ENCODE results near the gene STAT4.

STAT4 gene, protein sequence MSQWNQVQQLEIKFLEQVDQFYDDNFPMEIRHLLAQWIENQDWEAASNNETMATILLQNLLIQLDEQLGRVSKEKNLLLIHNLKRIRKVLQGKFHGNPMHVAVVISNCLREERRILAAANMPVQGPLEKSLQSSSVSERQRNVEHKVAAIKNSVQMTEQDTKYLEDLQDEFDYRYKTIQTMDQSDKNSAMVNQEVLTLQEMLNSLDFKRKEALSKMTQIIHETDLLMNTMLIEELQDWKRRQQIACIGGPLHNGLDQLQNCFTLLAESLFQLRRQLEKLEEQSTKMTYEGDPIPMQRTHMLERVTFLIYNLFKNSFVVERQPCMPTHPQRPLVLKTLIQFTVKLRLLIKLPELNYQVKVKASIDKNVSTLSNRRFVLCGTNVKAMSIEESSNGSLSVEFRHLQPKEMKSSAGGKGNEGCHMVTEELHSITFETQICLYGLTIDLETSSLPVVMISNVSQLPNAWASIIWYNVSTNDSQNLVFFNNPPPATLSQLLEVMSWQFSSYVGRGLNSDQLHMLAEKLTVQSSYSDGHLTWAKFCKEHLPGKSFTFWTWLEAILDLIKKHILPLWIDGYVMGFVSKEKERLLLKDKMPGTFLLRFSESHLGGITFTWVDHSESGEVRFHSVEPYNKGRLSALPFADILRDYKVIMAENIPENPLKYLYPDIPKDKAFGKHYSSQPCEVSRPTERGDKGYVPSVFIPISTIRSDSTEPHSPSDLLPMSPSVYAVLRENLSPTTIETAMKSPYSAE
- 3.0 to 361 (median 18.4) reads per million in 17 experiments for total RNA-seq

DNA sequence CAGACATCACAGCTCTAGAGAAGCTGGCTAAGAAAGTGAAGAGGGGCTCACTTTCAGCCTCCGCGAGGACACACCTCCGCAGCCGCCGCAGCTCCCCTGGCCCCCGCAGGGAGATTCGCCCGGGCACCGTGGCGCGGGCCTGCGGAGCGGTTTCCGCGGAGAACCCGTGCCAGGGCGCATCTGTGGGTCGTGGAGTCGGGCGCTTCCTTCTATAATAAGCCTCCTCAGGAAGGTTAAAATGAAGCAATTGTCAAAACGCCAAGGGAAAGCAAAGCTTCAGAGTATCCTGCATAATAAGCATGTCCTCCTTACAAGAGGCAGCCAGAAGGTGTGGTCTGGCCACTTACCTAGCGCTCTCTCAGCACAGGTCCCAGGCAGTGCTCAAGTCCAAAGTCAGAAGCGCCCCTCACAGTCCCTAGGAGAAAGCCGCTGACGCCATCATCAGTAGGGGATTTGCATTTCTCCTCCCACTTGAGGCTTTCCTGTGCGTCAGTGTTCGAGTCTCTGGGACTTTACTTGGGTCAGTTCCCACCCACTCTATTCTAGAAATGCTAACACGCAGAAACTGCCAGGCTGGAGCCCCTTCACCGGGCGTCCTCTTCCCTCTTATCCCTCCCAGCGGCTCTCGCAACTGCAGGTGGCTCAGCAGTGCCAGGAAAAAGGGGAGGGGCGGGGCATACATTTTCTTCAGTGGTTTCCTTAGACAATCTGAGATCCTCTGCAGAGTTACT, at the start of gene STAT4:
Gene STAT4 (minus strand): TSS at position 395 of the 731 bp plus-strand sequence. CDS start 2,791 bp downstream, outside the sequence.
- DNase-seq = peak; percentile 84 to 95 (median 86)

DNA sequence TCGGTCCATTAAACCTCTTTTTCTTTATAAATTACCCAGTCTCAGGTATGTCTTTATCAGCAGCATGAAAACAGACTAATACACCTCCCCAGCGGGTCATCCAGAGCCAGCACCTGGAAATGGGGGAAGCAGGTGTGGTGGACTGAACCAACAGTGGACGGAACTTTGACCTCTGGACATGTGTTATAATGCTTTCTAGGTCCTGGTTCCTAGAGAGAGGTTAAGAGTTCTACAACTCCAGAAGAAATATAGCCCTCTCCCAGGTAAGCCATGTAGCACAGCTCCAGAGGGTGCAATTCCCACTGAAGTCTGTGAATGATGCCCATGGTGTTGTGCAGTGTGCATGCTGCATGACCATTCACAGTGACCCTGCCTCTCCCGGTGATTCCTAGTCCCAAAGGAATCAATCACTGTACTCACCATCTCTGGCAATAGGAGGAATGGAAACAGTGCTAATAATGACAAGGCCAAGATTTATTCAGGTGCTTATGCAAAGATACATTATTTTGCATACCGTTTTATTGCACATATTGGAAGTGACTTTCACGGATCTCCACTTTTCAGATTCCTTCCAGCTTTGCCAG, 49.2 kb upstream of the STAT4 start:
- DNase-seq = no peak

DNA sequence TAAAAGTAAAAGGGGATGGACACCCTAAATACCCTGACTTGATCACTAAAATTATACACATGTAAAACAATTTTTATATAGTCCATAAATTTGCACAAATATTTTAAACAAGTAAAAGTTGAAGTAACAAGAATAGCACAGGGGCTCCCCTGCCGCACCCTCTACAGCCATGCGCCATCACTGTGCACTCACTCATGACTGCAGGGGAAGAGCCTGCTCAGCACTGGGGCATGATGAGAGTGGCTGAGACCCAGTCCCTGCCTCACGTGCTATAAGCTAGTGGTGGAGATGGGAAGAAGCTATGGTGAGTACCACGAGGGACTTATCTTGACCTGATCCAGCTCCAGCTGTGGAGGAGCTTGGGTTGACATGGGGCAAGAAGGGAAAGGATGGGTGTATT, 47.5 kb upstream of the STAT4 start:
- no peak for DNase-seq

DNA sequence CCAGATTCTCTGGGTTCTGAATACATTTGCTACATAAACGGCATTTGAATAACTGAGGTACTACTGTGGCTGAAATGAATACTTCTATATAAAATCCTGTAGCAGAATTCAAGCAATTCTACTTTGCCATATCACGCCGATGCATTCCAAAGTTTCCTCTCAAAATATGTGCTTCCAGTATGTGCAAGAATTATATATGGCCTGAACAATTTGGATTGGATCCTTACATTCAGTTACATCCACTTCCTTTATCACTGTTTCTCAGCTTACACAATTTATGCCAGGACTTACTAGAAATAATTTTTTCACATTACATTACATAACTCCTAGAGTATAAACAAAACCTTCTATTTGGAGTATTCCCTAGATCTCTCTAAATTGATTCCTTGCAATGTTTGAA, 46.3 kb upstream of the STAT4 start:
- DNase-seq = no peak

DNA sequence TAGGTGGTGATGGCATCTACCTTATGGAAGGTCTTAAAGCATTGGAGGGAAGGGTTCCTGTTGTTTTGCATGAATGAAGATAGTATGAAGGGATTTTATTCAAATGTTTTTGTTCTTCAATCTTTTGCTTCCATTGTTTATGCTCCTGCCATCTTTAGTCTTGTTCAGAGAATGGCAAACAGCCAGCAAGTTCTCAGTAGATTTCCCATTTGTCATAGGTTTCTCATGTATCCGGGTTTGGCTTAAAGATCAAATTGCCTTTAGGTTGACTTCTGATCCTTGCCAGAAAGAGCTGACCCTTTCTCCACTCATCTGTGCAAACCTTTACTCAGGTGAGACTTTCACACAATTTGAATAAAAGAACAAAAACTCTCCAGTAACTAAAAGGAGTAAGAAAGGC, 44.2 kb upstream of the STAT4 start:
- DNase-seq = no peak

DNA sequence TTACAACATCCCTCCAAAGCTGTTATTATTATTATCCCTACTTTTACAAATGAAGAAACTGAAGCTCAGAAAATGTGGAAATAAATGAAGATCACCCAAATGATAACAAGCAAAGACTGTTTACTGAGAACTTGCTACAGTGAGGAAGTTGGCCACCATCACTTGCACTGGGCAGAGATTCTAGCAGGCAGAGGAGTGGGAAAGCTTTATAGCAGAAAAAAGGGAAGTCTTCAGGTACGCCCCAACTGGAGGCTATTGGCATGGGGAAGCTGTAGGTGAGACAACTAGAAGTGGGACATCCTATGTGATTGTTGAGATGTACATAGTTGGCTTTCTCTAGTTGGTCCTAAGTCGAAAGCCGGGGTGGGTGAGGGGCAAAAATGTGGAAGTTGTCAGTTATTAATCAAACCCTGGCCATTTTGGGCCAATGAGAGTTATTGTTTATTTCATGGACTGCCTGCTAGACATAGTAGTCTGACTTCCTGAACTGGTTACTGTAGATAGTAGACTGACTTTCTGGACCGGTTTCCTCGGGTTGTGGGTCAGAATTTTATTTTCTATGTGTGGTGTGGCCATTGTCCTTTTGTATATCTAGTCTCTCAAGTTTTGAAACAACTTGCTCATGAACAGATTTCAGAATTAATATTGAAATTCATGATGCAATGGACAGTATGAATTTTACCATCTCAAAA, 40.2 kb upstream of the STAT4 start:
- peak in 3 of 4 experiments; percentile 10 to 28 (median 20) for DNase-seq

DNA sequence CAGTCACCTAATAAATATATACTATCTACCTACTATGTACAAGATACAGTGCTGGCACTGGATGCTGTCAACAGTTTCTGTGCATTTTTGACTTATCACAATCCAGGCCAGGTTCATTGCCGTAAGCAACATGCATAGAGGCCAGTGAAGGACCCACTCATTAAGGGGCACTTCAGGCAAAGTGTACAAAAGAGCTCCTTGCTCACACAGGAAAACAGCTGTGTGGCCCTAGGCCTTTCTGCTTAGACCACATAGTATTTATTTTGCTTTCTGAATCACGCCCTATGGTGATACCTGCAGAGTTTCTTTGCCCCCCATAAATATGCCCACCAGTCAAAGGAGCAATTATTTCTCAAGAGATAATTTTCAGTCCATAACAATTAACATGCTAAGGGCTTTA, 39.6 kb upstream of the STAT4 start:
- no peak for DNase-seq

DNA sequence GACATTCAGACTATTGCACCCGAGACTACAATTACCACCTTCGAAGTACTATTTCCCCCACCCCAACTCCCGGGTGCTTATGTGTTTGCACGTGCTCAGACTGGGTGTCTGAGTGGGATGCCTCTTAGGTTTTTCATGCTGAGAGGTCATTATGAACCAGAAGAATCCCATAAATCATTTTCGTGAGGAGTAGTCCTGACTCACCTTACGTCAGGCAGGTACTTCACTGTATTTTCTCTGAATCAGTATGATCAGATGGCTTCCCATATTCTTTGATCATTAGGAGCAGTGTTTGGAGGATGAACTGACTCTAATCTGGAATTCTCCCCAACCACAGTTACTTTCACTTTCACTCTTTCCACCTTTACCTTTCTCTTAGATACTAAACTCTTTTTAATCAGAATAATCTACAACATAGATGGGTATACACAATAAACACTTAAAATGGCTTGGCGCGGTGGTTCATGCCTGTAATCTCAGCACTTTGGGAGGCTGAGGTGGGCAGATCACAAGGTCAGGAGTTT, 38.4 kb upstream of the STAT4 start:
- no peak for DNase-seq

DNA sequence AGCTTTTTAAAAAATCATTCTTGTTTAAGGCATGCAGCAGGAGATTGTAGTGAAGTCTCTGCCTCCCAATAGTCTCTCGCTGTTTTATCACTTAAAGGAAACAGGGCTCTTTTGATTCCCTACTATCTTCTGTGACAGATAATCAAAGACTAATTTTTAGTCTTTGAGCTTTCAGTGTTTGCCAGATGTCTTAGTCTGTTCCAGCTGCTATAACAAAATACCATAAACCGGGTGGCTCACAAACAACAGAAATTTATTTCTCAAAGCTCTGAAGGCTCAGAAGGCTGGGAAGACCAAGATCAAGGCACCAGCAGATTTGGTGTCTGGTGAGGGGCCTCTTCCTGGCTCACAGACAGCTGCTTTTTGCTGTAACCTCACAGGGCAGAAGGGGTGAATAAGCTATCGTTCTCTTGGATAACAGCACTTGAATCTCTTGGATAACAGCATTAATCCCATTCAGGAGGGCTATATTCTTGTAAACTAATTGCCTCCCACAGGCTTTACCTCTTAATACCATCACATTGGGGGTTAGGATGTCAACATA, 37.8 kb upstream of the STAT4 start:
- DNase-seq = no peak

DNA sequence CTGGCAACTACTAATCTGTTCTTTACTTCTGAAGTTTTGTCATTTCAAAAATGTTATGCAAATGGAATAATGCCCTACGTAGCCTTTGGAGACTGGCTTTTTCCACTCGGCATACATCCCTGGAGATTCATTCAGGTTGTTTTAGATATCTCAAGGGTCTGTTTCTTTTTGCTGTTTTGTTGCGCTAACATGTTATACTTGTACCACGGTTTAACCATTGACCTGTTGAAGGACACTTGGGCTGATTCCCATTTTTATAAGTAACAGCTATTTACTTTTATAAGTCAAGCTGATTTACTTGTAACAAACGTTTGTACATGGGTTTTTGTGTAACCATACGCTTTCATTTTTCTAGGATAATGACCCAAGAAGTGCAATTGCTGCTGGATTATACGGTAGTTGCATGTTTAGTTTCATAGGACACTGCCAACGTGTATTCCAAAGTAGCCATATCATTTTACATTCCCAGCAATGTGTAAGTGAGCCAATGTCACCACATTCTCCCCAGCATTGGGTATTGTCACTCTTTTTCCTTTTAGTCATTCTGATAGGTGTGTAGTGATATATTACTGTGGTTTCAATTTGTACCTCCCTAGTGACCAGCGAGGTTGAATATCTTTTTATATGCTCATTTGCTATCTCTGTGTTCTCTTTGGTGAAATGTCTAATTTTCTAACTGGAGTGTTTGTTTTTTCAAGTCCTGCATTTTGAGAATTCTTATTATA, 36.5 kb upstream of the STAT4 start:
- DNase-seq = no peak

DNA sequence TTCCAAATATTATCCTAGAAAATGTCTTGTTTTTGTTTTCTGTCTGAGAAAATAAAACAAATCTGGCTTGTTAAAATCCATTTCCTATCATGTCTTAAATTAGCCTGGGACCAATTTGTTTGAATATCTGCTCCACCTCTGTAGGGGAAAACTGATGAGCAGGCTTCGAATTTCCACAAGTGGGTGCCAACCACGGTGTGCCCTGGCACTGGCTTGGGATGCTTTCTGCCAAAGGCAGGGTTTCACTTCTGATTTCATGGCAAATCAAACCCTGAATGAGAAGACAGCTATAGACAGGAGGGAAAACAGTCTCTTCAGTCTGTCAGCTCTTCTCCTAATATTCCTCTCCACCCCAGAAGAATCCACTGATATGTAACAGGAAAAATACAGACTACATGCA, 33.7 kb upstream of the STAT4 start:
- no peak for DNase-seq

DNA sequence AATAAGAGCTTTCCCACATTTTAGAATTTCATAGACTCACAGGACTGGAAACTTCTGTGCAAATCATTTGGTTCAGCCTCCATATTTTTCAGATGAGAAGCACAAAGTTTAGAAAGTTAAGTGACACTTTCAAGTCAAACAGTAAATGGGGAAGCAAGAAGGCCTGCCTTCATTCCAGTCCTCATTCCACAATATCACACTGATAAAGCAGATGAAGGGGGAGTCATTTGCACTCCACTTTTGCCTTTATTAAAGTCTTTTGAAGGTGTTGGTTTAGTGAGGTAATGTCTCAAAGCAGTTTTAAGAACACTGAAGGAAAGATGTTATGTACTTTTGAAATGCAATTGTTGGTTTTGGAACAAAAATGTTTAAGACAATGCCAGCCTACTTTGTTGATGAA, 32.7 kb upstream of the STAT4 start:
- no peak for DNase-seq

DNA sequence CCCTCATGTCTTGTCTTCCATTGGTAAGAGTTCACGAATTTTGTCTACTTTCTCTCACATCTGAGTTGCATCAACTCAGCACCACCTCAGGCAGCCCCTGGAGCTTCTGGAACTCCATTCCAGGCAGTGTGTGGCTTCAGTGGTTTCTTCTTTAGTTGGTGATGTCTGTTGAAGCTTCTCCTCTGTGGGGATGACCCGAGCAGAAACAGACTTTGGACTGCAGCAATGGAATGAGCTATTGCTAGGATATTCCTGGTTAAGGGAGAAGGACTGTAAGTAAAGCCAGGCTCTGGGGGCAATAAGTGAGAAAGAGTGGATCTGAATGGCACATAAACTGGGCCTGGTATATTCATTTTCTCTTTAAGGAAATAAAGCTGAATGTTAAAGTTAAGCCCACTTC, 32.3 kb upstream of the STAT4 start:
- no peak for DNase-seq

DNA sequence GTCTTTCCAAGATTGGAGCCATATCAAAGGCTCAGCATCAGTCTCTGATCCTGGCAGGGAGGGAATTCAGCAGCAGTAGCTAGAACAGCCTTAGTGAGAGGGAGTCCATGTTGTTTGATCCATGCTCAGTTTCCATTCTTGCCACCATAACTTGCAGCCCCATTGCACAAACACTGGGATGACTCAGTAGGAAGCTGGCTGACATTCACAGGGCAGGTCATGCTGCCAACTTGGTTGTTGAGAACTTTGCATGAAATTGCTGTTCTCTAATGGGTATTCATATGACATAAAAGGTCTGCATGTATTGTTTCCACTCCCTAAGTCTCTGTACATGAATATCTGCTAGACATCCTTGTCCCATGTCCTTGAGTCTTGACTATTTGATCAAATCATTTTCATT, 29.9 kb upstream of the STAT4 start:
- peak; percentile 41 to 66 (median 62) for DNase-seq

DNA sequence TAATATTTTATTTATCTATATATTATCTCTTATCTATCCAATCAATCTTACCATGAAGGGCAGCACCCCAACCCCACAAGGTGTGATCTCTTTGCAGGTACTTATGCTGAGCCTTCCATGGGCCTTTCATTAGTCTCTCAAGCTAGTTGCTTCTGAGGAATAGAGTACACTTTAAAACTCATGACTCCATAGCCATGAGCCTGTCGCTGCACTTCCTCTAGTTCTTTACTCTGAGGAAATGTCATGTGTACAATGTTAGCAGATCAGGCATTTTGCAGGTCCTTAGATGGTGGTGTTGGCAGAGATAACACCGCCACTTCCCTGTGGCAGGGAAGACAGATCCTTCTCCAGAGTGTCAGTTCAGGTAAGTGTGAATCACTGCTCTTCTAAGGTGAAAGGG, 29.5 kb upstream of the STAT4 start:
- DNase-seq = peak; percentile 44 to 78 (median 60)

DNA sequence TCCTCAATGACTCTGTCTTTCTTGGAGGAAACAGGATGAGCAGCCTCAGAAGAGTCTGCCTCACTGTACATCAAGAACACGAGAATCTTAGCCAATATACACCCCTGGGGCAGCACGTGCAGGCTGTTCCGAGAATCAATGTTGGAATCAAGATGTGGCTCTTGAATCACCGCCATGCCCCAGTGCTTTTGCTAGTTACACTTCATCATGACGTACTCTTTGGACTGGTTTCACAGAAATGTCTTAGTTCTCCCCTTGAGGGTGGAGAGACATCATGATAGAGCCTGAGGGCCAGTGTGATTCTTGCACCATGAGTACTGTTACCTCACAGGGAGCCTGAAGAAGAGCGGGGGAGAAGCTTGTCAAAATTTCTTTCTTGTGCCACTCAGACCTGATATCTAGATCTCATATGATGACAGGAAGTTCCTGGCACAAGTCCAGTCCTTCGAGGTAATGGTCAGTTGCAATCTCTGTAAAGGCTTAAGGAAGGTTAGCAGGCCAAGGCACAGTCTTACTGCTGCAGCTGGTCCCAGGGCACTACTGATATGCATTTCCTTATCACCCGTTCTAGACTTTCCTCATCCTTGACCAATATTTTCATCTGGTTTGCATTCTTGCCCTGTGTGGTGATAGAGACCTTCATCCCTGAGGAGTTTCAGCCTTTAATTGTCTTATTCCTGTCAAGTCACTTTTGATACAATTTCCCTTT, 28.2 kb upstream of the STAT4 start:
- DNase-seq = peak in 2 of 4 experiments; percentile 15 to 31

DNA sequence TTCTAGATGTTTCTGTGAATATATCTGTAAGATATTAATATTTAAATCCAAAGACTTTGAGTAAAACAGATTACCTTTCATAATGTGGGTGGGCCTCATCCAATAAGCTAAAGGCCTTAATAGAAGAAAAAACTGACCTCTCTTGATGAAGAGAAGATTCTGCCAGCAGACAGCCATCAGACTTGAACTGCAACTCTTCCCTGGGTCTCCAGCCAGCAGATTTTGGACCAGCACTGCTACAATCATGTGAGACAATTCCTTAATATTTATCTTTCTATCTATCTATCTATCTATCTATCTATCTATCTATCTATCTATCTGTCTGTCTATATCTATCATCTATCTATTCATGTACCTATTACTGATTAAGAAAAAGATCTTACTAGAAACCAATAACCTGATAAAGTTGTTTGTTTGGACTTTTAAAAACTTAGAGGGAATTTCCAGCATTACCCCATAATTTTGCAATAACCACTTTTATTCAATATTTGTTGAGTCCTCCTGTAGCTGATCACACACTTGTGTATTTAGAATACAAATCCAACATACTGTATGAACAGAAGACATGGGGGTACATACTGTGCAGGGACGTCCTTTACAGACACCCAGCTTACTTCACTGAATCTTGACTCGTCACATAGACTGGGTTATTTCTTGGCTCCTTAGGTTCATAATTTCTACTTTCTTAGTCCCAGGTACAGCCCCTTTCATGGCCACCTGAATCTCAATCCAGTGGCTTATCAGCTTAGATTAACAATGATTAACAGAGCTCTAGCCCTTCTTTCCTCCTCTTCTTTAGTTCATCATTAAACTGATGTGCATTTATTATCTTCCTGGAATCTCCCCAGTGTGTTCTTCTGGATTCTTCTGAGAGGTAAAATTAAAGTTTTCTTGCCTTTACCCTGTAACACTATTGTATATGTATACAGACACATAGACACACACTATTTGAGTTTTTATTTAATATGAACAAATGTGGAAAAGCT, 27.2 kb upstream of the STAT4 start:
- DNase-seq = no peak

DNA sequence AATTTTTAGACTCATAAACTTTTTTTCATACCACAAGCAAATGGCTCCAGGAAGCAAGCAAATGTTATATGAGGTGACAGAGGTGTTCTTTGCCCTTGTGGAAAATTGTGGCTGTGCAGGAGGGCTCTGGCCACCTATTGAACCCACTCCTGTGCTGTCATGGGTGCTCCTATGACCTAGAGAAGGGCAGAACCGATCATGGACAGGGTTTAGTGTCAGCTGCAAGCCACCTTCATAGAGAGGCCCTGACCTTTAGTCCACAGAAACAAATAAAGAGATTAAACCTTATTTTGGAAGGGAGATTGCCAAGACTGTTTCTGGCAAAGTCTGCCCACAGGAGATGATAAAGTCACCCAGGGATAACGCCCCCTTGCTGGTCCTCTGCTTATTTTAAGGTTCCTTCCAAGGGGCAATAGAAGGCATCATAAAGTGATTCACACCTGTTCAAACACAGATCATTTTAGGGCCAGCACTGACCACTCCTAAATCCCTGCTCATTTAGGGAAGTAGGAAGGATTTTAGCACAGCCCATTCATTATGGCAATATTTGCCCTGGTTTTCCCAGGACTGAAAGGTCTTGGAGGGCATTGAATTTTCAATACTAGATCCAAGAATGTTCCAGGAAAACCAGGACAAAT, 26.1 kb upstream of the STAT4 start:
- no peak for DNase-seq

Measured in suppressor macrophage (primary cell).